Measurements from ENCODE around the gene ASB4.

- TF ChIP-seq CTCF (conservative IDR thresholded peaks at IDR 0.05; ENCODE audit: low read depth in 2 of 2) = no peak
- TF ChIP-seq CREB1 (CRISPR knock-in tag; IDR thresholded peaks at IDR 0.05; ENCODE audit: low read depth) = no peak
These were observed 34.4 kb downstream of the ASB4 start for GRCh38 chr7:95520136-95520535.

All from GM23338 (cell line).